GM21619 (cell line): ENCODE results near the gene SPEF2.
"Not testable (repeated sequence)": the region's sequence is repeated elsewhere in the genome, so short reads cannot be mapped to it uniquely, and the experiment has no call there.

ENCODE experiments used
- ATAC-seq: cut with Tn5 transposase; IDR thresholded peaks from one replicate; pipeline ENCODE4 v1.9.1; 2021; ENCODE audit not compliant: unreplicated experiment

Gene SPEF2

DNA sequence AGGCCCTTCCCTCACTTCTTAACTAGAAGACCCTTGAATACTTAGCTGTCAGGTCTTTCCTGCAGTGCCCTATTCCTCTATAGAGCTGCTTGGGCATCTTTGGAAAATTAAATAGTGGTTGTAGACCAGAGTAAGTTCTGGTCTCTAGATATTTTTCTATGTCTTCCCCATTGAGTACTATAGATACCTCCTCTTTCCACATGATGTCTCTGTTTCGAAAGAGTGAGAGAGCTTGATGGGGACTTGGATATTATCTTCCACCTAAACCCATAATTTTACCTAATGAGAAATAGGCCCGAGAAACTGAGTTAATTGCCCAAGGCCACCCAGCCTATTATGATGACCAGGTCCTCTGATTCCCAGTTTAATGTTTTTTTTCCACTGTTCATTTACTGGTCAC is 40.2 kb downstream of the SPEF2 start:
- ATAC-seq = no peak

DNA sequence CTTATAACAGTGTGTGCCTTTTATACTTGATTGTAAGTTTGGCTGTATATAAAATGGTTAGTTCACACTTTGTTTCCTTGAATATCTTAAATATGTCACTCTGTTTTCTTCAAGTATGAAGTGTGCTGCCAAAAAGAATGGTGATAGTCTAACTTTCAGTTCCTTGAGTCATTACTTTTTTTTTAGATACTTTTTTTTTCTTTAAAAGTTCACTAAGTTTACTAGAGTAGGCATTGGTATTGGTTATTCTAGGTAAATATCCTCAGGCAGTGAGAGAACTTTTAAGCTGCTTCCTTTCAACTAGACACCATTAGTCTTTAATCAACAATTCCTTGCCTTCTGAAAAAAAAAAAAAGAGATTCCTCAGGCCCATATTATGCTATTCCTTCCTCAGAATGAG is 41.9 kb downstream of the SPEF2 start:
- no peak for ATAC-seq

DNA sequence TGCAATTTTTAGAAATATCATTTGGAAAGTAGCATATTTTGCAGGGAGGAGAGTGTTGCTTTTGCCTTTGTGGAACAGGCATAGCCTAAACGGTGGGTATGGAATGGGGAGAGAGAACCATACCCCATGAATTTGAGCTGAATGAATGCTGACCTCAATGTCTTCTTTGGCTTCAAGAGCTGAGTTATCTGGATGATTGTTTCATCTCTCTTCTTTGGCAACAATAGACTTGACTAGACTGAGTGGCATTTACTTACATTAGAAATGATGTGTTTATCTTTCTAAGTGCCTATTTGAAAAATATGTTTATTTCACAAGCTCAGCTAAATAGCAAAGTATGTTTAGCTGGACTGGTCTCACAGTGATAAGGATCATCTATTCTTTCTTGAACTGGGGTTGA is 42.8 kb downstream of the SPEF2 start:
- no peak for ATAC-seq

DNA sequence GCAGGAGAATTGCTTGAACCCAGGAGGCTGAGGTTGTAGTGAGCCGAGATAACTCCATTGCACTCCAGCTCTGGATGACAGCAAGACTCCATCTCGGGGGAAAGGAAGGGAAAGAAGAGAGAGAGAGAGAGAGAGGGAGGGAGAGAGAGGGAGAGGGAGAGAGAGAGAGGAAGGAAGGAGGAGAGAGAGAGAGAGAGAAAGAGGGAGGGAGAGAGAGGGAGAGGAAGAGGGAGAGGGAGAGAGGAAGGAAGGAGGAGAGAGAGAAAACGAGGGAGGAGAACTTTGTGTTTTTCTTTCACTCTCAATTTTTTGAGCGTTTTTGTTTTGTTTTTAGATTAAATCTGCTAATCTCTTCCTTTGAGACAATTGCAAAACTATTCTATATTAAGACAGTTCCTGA is 46.9 kb downstream of the SPEF2 start:
- no peak for ATAC-seq

DNA sequence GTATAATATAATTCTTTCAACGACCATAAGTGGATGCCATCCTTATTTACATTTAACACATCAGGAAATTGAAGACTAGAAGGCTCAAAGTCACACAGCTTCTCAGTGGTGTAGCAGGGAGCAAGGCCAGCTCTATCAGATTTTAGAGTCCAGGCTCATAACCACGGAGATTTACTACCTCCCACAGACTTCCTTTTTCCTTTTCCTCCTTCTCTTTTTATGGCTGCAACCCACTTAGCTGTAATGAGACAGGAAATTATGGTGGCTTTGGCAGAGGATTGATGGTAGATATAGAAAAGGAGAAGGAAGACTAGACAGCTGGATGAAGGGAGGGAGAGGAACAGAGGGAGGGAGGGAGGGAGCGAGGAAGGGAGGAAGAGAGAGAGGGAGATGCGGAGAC is 47.4 kb downstream of the SPEF2 start:
- ATAC-seq = no peak

DNA sequence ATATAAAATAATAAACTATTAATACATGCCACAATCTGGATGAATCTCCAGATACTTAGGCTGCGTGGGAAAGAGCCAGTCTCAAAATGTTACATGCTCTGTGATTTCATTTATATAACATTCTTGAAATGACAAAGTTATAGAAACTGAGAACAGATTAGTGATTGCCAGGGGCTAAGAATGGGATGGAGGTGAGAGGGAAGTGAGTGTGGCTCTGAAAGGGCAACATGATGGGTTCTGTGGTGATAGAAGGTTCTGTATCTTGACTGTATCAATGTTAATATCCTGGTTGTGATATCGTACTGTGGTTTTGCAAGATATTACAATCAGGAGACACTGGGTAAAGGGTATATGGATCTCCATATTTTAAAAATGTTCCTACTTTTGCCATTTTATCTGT is 50.7 kb downstream of the SPEF2 start:
- ATAC-seq = no peak

DNA sequence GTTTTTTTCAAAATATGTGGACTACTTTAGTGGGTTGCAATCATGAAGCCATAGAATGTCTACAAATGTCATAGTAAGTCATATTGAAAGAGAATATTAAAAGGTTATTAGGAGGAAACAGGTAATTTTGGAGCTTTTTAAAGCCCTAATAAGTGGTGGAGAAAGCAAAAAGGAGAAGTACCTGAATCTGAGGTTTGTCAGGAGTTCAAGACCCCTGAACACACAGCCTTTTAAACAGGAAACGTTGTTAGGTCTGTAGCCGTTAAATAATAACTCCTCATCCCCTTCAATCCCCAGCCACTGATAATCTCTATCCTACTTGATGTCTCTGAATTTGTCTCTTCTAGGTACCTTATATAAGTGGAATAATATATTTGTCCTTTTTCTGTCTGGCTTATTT is 51.1 kb downstream of the SPEF2 start:
- no peak for ATAC-seq

DNA sequence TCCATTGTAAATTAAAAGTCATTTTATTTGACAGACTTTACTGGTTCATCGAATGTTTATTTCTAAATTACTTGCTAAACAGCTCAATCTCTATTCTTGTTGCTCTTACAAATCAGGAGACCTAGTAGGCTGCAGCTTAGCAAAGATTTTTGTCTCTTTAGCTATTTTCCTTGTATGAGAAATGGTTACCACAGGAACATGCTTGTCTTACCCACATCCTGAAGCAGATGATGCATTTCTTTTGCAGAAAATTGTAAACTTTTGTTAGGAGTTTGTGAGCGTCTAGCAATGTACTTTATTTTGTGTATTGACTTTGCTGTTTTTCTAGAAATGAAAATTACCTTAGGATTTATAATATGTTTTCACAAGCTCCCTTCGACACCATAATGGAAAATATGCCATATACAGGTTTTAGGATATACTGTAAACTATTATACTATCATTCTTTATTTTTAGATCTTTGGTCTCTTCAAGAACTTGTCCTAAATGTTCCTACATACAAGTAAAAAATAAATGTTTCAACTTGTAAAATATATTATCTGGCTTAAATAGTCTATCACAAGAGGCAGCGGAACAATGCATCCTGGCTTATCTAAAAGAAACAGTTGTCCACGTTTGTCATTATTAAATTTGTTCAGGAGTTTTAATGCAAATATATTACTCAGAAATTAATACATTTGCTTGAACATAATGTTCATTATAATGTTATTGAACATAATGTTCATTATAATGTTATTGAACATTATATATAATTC is 54.1 kb downstream of the SPEF2 start:
- no peak for ATAC-seq

DNA sequence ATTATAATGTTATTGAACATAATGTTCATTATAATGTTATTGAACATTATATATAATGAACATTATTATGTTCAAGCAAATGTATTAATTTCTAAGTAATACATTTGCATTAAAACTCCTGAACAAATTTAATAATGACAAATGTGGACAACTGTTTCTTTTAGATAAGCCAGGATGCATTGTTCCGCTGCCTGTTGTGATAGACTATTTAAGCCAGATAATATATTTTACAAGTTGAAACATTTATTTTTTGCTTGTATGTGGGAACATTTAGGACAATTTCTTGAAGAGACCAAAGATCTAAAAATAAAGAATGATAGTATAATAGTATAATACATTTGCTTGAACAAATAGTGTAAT is 54.6 kb downstream of the SPEF2 start:
- not testable (repeated sequence) for ATAC-seq

DNA sequence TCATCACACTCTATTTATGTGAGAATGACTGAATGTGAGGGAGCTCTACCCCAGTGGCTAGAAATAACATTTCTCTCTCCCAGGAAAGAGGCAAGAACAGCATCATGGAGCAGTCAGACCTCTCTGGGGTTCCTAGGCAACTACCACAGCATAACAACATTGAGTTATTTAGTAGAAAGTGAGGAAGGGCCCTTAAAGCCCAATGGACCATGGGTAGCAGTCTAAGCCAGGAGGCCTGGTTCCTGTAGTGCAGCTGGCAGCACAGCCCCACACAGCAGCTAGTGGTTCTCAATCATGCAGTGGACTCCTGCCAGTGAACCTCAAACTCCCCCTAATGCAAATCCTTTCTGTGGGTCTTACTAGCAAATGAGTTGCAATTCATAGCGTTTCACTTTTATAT is 55.3 kb downstream of the SPEF2 start:
- ATAC-seq = no peak

DNA sequence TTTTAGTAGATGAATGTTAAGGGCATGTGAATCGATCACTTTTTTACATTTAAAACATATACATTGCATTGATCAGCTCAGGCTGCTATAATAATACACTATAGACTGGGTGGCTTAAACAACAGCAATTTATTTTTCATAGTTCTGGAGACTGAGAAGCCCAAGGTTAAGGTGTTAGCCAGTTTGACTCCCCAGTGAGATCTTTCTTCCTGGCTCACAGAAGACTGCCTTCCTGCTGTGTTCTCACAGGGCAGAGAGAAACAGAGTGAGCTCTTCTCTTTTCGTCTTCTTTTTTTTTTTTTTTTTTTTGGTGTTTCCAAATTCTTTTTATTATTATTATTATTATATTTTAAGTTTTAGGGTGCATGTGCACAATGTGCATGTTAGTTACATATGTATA is 56.4 kb downstream of the SPEF2 start:
- ATAC-seq = no peak

DNA sequence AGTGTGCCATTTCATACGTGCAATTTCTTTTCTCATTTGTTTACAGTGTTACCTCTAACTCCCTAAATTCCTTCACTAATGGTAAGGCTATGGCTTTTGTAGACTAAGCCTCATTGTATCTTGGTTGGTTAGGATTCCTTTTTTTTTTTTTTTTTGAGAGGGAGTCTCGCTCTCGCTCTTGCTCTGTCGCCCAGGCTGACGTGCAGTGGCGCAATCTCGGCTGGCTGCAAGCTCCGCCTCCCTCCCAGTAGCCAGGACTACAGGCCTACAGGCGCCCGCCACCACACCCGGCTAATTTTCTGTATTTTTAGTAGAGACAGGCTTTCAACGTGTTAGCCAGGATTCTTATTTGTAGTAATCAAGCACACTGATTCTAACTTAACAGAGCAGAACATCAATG is 57.7 kb downstream of the SPEF2 start:
- no peak for ATAC-seq

DNA sequence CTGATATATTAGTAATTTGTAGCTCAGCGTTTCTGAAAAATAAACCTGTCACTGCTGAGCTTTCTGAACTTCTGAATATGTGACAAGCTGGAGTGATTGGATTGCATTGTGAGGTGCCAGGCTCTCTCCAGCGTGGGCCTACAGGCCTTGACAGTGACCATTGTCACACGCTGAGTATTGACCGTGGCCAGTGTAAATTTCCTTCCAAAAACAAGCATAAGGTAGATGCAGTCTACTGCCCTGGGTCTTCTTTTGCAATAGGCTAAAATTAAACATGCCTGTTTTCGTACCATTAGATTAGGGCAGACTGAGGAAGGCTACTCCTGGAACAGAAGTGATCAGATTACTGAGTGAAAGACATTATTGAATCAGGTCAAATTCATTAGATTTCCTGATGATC is 60.2 kb downstream of the SPEF2 start:
- no peak for ATAC-seq

DNA sequence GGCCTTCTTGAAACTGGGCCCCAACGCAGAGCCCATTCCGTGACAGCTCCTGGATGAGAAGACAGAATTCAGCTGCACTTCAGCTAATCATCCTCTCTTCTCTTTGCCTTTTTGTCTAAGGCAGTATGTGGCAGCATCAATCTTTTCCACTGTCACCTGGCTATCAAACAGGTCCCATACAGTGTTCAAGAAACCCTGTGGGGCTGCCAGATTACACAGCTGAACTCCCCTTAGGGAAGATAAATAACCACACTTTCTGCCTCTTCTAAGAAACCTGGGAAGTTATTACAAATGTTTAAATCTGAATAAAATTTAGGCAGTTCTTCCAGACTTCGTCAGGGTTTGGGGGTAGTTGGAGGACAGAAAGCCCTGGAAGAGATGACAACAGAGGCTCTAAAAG is 61.0 kb downstream of the SPEF2 start:
- ATAC-seq = no peak

DNA sequence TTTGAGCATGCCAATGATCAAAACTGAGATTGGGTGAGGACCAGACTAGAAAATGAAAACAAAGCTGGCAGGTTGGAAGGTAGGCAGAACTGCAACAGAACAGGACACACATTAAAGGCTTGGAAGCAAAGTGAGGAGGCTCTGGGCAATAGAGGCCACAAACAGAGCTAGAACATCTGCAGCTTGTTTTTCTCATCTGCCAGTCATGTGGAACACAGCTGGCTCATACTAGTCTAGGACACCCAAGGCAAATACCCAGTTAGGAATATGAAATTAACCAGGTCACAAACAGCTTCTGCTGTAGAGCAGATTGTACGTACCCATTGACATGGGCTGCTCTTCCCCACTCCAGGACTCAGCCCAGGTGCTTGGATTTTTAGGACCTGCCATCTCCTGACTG is 61.7 kb downstream of the SPEF2 start:
- no peak for ATAC-seq

DNA sequence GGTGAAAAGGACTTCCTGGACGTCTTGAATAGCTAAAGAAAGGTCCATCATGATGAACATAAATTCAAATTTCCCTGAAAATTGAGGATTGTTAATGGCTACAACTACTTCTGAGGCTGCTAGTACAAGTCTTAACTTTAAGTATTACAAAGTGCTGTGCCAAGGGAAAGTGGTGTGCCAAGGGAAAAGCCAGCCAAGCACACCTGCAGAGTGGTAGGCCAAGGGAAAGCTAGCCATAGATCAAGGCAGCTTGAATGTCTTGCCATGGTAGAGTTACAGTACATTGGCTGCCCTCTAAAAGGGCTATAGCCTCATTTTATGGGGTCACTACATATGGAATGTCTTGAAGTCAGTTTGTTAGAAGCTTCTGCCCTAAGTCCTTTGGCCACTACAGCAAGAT is 64.2 kb downstream of the SPEF2 start:
- ATAC-seq = no peak

DNA sequence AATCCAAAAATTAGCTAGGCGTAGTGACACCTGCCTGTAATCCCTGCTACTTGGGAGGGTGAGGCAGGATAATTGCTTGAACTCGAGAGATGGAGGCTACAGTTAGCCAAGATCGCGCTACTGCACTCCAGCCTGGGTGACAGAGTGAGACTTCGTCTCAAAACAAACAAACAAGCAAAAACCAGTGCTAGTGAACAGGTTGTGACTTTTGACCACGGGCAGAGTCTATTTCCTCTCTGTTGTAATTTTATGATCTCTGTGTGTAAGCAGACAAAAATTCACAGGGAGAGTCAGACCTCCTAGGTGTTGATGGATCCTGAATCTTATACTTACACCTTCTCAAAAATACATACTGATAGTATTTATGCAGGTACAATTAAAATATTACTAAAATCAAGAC is 65.8 kb downstream of the SPEF2 start:
- ATAC-seq = no peak

DNA sequence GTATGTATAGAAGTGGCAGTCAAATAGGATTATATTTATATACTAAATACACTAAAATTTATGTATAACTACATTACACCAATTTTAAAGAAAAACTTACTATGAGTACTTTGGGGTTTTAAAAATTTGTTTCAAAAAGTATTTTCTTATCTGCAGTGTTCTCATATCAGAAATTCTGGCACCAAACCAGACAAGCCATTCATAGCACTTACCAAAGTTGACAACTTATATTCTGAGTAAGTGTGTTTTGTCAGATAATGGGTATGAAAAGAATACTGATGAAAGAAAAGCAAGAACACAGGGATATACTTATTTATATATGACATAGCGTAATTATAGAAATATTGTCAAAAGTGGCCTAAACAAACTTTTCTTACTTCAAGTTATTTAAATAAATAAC is 67.5 kb downstream of the SPEF2 start:
- ATAC-seq = no peak

DNA sequence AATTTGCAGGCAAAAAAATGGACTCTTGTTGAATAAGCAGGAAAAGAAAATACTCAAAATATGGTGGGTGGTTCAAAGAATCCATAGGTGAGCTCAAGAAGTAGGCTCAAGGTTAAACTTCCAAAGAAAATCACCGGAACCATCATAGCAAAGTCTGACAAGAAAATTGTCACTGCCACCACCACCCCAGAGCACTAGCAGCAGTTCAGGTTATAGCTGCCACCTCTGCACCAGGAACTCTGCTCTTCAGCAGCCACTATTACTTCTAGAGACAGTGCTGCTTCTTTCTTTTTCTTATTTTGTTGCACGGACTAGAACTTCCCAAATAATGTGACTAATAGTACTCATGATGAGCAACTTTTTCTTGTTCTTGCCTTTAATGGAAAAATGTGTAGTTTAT is 70.3 kb downstream of the SPEF2 start:
- no peak for ATAC-seq

DNA sequence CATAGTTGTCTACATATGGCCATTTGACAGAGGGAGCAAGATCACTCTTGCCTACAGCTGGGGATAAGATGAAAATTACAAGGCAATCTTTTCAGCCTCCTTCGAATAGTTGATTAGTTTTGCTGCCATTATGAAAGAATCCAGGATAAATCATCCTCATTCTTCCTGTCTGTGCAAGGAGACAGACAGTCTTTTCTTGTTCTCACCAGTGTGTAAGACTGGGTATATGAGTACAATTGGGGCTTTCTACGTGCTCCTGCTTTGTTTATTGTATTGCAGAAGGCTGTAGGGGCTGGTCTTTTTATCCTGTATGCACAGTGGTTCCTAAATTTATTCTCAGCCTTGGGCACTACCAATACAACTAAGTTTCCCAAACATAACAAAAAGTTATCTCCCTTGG is 76.8 kb downstream of the SPEF2 start:
- ATAC-seq = no peak

DNA sequence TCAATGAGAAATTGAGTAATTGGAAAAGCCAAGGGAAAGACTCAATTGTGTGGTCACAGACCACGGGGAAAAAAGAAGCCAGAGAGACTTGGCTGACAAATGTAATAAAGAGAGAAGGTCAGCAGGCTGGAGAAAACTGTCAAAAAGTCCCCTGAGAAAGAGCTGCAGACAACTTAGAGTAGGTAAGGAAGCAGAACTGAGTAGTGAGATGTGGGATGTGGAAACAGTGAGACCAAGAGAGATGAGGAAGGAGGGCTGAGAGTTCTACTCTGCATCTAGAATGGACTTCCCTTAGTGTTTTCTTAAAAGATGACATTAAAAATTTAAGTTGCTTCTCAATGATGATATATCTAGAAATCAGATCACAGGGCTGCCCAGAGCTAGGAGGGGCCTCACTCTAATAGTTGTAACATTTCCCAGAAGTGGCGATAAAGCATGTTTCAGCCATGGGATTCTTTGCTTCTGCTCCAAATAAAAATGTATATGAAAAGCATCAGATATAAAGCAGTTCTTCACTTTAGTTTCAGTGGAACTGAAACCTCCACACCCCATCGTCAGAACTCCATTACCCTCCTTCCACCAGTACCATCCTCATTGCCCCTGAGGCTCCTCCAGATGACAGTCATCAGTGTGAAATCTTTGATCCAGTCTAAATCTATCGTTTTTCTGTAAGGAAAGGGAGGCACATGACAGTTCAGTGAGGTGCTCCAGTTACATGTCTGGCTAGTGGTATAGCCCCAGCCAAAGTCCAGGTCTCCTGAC is 80.6 kb downstream of the SPEF2 start:
- no peak for ATAC-seq

DNA sequence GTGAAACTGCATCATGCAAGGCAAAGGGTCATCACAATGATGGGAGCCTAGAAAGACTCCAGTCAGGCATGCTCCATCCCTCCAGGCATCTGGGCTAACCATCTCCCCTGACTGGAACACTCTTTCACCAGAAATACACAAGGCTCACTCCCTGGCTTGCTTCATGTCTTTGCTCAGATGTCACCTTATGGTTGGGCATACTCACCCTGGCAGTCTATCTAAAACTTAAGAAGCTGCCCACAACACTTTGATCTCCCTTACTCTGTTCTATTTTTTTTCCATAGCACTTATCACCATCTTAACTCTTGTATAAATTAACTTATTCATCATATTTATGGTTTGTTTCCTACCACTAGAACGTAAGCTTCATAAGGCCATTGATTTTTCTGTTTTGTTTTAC is 90.0 kb downstream of the SPEF2 start:
- no peak for ATAC-seq

DNA sequence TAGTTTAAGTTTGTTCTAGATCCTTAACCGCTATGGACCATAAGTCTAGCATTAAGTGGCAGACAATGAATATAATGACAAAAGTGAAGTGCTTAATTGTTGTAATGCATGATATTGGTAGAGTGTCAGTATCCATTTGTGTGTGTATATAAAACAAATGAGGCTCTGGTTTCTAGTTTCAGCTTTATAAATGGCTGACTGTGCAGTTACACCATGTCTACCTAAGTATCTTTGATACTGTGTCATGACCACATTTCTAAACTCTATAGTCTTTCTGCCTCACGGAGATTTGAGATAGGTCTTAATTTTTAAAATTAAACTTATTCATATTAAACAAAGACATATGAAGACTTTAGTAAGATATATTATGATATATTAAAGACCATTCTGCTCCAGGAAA is 92.0 kb downstream of the SPEF2 start:
- ATAC-seq = no peak
